HUDEP-2 (cell line): ENCODE measurements around the gene CCDC154.

Experiments used
- DNase-seq, 76 experiments: peaks; one replicate each; lab custom pipeline; 2025; ENCODE audit not compliant: unreplicated experiment in 76 of 76; lab: John Stamatoyannopoulos, UW

The CCDC154 gene

DNA sequence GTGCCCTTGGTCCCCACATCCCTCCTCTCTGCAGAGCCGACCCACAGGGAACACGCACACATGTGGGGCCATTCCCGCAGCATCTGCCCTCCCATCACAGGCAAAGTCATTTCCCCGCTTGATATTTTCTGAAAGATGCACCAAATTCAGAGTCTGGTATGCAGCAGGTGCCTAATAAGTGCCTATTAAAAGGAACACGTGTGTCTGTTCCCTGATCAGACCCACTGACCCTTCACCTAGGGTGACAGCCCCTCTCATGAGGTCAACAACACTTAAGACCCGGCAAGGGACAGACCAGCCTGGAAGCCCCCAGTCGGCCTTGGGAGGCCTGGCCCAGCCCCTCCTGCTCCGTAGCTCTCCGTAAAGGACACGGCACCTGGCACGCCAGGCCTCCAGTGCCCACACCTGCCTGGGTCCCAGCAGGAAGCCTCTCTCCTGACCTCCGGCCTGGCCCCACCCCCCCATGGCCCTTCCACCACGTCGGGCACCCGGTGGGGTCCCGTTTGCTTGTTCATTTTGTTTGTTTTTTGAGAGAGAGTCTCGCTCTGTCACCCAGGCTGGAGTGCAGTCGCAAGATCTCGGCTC is 49.9 kb downstream of the CCDC154 start:
- DNase-seq = no peak

DNA sequence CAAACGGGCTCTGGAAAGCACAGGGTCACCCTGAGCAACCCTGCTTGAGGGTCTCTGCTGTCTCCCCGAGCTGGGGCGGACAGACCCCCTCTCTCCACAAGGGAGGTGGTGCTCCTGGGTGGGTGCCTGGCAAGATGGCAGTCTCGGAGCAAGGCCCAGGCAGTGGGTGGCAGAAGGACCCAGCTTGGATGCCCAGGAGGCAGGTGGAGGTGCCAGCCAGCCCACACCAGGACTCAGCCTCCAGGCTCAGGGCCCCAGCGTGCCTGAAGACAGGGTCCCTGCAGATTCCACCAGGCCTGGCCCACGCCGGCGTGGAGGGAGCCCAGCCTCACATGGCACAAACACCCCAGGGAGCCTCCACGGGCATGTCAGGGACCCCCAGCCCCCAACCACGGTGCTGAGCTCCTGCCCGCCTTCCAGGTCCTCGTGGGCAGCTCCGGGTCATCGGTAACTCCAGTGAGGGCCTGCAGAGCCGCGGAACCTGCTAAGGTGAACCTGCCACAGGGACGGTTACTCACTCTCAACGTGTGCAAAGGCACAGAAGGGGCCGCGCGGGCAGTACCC is 50.7 kb downstream of the CCDC154 start:
- no peak for DNase-seq

DNA sequence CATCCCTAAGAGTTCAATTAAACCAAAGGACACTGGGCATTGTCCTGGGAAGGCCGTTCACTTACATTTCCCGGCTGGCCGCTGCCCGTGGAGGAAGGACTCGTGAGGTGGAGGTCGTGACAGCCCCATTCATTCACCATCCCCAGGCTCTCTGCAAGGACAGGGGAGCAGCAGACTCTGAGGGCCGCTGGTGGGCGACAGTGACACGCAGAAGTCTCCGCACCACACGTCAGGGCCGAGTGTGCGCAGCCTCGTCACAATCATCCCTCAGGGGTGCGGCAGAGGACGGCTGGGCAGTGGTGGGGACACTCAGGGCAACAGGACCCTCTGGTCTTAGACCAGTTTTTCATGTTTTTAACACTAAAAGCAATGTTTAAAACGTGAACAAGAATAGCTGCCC is 51.5 kb downstream of the CCDC154 start:
- DNase-seq = no peak

DNA sequence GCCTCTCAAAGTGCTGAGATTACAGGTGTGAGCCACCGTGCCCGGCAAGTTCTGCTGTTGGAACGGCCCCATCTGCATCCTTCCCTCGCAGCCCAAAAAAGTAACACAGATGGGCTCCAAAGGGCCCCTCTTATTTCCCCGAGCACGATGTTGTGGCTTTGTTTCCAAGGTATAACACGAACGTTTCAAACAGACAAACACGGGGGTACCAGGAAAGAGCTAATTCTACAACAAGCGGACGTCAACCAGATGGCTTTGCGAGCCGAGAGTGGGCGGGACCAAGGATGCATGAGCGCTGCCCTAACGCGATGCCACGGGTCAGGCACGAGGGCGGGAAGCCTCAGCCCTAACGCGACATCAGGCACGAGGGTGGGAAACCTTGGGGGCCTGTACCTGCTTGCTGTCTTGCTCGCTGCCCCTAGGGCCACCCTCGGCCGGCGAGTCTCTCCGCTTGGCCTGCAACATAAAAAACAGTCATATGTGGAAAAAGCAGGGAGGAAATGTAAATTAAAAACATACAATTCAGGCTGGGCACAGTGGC is 54.0 kb downstream of the CCDC154 start:
- no peak for DNase-seq

DNA sequence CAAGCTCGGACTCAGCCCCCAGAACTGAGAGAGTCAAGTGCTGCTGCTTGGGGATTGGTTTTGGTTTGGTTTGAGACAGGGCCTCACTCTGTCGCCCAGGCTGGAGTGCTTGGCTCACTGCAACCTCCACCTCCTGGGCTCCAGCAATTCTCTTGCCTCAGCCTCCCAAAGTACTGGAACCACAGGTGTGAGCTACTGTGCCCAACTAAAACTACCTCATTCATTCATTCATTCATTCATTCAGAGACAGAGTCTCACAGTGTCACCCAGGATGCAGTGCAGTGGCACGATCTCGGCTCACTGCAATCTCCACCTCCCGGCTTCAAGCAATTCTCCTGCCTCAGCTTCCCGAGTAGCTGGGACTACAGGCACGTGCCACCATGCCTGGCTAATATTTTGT is 54.6 kb downstream of the CCDC154 start:
- DNase-seq = no peak

DNA sequence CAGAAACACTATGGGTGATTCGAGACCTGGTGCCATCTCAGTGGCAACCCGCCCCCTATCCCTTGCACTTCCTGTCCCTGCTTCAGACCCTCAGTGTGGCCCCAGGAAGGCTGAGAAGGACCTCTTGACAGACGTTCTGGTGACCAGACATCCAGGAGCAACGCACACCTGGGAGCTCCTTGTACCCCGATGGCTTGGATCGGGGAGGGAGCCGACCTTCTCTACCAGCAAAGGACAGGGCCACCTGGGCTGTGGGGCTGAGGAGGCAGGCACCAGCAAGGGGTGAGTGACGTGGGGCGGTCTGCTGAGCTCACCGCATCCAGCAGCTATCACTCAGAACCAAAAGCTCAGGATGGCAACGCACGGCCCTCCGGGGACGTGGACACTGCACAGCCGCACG is 57.0 kb downstream of the CCDC154 start:
- DNase-seq = no peak

DNA sequence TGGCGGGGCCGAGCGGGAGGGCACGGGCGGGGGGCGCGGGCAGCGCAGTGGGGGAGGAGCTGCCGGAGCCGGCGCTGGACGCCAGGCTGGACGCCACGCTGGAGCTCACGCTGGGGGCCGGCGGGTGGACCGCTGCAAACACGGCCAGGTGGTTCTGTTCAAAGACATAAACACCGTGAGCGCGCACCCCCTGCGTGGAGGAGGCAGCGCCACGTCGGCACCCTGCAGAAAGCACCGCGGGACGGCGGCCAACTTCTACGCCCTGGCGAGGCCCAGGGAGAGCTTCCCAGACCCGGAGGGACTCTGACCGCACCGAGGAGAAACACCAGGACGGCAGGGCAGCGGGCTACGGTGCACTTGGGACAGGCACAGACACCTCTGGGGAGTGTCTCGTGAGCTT is 59.1 kb downstream of the CCDC154 start:
- no peak for DNase-seq
